Smooth muscle cell (in vitro differentiated cells): ENCODE data around the gene GPC6. TPM values are rescaled to one million over a fixed set of nuclear protein-coding genes. Genes with fewer than 3 reads are reported as not detected.

Experiments
- DNase-seq: peaks from one replicate; lab custom pipeline; 2025; ENCODE audit not compliant: unreplicated experiment; lab: John Stamatoyannopoulos, UW
- H2AFZ ChIP-seq: fragments of 200-600 bp; sonication (generic); 2 replicates; pipeline ENCODE4 v1.6.0; 2016; ENCODE audit warnings: antibody characterized with exemption, low read depth, mild to moderate bottlenecking
- H3F3A ChIP-seq: fragments of 200-600 bp; sonication (generic); 2 replicates; pipeline ENCODE4 v1.6.0; 2017; ENCODE audit warnings: antibody characterized with exemption, low read depth
- H3K27ac ChIP-seq: fragments of 200-600 bp; sonication (generic); 2 replicates; pipeline ENCODE4 v1.5.1; 2016; ENCODE audit warnings: low read depth, mild to moderate bottlenecking
- H3K27me3 ChIP-seq: fragments of 200-600 bp; sonication (generic); 2 replicates; pipeline ENCODE4 v1.6.1; 2016; ENCODE audit warnings: low read depth, mild to moderate bottlenecking
- H3K36me3 ChIP-seq: fragments of 200-600 bp; sonication (generic); 2 replicates; pipeline ENCODE4 v1.5.1; 2016; ENCODE audit warnings: low read depth
- H3K4me1 ChIP-seq: fragments of 200-600 bp; sonication (generic); 2 replicates; pipeline ENCODE4 v1.5.1; 2016; ENCODE audit warnings: low read depth
- H3K4me2 ChIP-seq: fragments of 200-600 bp; sonication (generic); 2 replicates; pipeline ENCODE4 v1.6.0; 2016; ENCODE audit warnings: mild to moderate bottlenecking
- H3K4me3 ChIP-seq: fragments of 200-600 bp; sonication (generic); 2 replicates; pipeline ENCODE4 v1.5.1; 2016; ENCODE audit warnings: mild to moderate bottlenecking
- H3K79me2 ChIP-seq: fragments of 200-600 bp; sonication (generic); 2 replicates; pipeline ENCODE4 v1.6.0; 2016; ENCODE audit warnings: low read depth, mild to moderate bottlenecking
- H3K9ac ChIP-seq: fragments of 200-600 bp; sonication (generic); 2 replicates; pipeline ENCODE4 v1.6.0; 2016; ENCODE audit warnings: low read depth
- H3K9me3 ChIP-seq: fragments of 200-600 bp; sonication (generic); replicated peaks from 2 replicates; pipeline ENCODE4 v1.5.1; 2016; ENCODE audit warnings: low read depth
- H4K20me1 ChIP-seq: fragments of 200-600 bp; sonication (generic); 2 replicates; pipeline ENCODE4 v1.6.0; 2016; ENCODE audit warnings: low read depth
- WGBS: methylation state at CpG from one replicate; pipeline ENCODE4 v1.1.7; 2016; ENCODE audit warnings: low lambda C conversion rate; 5-methylcytosine and 5-hydroxymethylcytosine counted together
- polyA plus RNA-seq: library from polyadenylated mRNA; unstranded; fragments of >200 nt; fragmentation: Nextera tagmentation; extraction: Ambion mirVana; gene quantifications from 2 replicates; pipeline ENCODE4 v1.2.1, GENCODE V29; 2016
- total RNA-seq: library from RNA; depleted of rRNA; stranded (reverse); fragments of >200 nt; gene quantifications from 2 replicates; pipeline ENCODE4 v1.2.3, GENCODE V29; 2014
- TF ChIP-seq, protein P1 (sequence below): fragments of 200-600 bp; sonication (generic); IDR thresholded peaks from 2 replicates; pipeline ENCODE4 v1.5.1; 2017; ENCODE audit warnings: borderline replicate concordance, mild to moderate bottlenecking, antibody characterized with exemption; ENCODE audit not compliant: insufficient read depth, poor library complexity, severe bottlenecking

Gene GPC6
- total and polyA plus RNA-seq, 2 experiments from 2014 or later, result 19.7 to 68.5 TPM

DNA sequence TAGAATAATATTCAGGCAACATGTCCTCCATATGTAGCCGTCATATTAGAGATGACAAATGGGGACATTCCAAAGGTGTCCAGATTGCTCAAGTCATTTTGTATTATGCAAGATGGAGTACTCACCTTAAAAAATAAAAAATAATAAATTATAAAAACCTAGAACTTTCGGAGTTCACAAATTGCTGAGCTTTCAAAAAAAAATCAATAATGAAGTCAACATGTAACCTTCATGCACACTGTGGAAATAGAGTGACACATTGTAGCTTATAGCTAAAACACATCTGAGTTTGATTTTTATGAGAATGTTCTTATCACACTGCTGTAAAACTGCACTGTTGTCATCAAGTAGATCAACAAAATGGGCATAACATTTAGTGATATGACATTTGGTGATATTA is 411.2 kb downstream of the GPC6 start:
- WGBS, result 100% methylated on average over 2 of the region's 2 CpGs
- Histone ChIP-seq H3K27me3 (no peaks in the 10 kb centered on the region), H3F3A (no peaks in the 10 kb centered on the region), H3K79me2 (no peaks in the 10 kb centered on the region), H2AFZ (no peak overlapping the region), H3K9me3 (no peaks in the 10 kb centered on the region), H3K4me2 (no peak overlapping the region), H3K27ac (no peak overlapping the region), H3K4me1 (peaks cover 4% of the 10 kb centered on the region), H3K4me3 (no peak overlapping the region), H3K9ac (no peak overlapping the region), H4K20me1 (peaks cover 18% of the 10 kb centered on the region), H3K36me3 (no peaks in the 10 kb centered on the region)
- no peak for DNase-seq
- TF ChIP-seq, protein P1, sequence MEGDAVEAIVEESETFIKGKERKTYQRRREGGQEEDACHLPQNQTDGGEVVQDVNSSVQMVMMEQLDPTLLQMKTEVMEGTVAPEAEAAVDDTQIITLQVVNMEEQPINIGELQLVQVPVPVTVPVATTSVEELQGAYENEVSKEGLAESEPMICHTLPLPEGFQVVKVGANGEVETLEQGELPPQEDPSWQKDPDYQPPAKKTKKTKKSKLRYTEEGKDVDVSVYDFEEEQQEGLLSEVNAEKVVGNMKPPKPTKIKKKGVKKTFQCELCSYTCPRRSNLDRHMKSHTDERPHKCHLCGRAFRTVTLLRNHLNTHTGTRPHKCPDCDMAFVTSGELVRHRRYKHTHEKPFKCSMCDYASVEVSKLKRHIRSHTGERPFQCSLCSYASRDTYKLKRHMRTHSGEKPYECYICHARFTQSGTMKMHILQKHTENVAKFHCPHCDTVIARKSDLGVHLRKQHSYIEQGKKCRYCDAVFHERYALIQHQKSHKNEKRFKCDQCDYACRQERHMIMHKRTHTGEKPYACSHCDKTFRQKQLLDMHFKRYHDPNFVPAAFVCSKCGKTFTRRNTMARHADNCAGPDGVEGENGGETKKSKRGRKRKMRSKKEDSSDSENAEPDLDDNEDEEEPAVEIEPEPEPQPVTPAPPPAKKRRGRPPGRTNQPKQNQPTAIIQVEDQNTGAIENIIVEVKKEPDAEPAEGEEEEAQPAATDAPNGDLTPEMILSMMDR, result no peak

DNA sequence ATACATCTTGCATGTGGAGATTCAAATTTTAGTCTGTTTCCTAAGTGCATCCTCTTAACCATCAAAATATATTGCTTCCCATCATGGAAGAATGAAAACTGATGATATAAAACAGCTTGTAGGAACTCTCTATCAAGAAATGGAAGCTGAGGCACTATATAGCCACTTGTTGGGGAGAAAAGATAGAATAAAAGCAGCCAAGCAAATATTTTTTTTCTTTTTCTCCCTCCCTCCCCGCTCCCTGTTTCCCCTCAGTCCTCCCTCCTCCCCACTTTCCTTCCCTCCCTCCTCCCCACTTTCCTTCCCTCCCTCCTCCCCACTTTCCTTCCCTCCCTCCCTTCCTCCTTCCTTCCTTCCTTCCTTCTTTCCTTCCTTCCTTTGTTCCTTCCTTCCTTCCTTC is 413.8 kb downstream of the GPC6 start:
- Histone ChIP-seq H3K4me2 (no peak overlapping the region), H3K4me1 (peaks cover 4% of the 10 kb centered on the region), H4K20me1 (peaks cover 16% of the 10 kb centered on the region), H3K27me3 (no peaks in the 10 kb centered on the region), H3K79me2 (no peaks in the 10 kb centered on the region), H3K4me3 (no peak overlapping the region), H3F3A (no peaks in the 10 kb centered on the region), H3K9me3 (no peaks in the 10 kb centered on the region), H3K9ac (no peak overlapping the region), H3K36me3 (no peaks in the 10 kb centered on the region), H3K27ac (no peak overlapping the region), H2AFZ (no peak overlapping the region)
- DNase-seq, result no peak
- TF ChIP-seq, protein P1, result no peak
- no CpG with 5 or more reads among the region's 1 CpG for WGBS

DNA sequence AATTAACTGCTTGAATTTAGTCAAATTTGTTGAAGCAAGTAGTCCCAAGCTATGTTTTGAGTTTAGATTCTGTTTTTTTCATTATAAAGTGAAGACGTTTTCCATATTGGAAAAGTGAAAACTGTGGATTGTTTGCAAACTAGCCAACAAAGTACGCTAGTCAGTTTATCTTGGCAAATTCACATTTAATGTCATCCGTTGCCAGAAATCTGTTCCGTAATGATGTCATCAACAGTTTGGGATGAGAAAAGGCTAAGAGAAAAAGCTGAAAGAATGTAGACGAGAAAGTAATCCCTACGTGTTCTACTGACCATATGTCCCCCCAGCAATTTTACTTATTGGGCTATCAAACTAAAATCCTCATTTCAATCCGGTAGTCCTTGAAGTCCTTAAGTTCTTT is 419.6 kb downstream of the GPC6 start:
- DNase-seq, result no peak
- 82% methylated on average over 7 of the region's 7 CpGs for WGBS
- Histone ChIP-seq H3K4me3 (no peak overlapping the region), H3F3A (no peaks in the 10 kb centered on the region), H3K27me3 (no peaks in the 10 kb centered on the region), H3K79me2 (no peaks in the 10 kb centered on the region), H3K9ac (no peak overlapping the region), H3K4me2 (no peak overlapping the region), H3K36me3 (no peaks in the 10 kb centered on the region), H3K4me1 (no peaks in the 10 kb centered on the region), H3K9me3 (no peaks in the 10 kb centered on the region), H3K27ac (no peak overlapping the region), H2AFZ (no peak overlapping the region), H4K20me1 (no peaks in the 10 kb centered on the region)
- TF ChIP-seq, protein P1, result no peak

DNA sequence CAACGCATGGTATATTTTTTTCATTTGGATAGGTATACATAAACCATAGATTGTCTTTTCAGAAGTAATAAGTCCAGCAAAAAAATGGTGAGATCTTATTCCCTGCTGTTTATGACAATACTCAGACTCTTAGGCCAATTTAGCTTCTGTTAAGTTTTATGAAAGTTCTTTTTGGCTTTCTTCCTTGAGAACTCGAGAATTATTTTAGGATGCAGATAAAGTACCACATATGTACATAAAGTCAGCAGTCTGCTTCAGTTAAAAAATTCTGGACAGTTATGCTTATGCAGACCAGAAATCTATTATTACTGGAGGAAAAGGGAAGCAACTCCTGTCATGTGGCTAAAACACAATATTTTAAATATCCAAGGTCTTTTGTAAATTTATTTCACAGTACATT is 422.9 kb downstream of the GPC6 start:
- no peaks in the 10 kb centered on the region for H3K79me2 ChIP-seq
- H3K9ac ChIP-seq, result no peak overlapping the region
- no peak overlapping the region for H3K4me3 ChIP-seq
- no peaks in the 10 kb centered on the region for H3F3A ChIP-seq
- no peaks in the 10 kb centered on the region for H3K36me3 ChIP-seq
- H3K27me3 ChIP-seq, result no peaks in the 10 kb centered on the region
- 93% methylated on average over 2 of the region's 2 CpGs for WGBS
- H4K20me1 ChIP-seq, result no peaks in the 10 kb centered on the region
- TF ChIP-seq, protein P1, result no peak
- H3K4me1 ChIP-seq, result no peaks in the 10 kb centered on the region
- H2AFZ ChIP-seq, result no peak overlapping the region
- DNase-seq, result no peak
- no peak overlapping the region for H3K27ac ChIP-seq
- no peaks in the 10 kb centered on the region for H3K9me3 ChIP-seq
- no peak overlapping the region for H3K4me2 ChIP-seq
